DOHH2 (cell line): ENCODE data around the gene GINS3.
A peak's percentile ranks its signal among the peaks of the same experiment; 100 is the strongest.

ENCODE experiments used
- H3F3A ChIP-seq: fragments of 200-600 bp; sonication (generic), shearing (Covaris generic); 2 replicates; pipeline ENCODE4 v1.6.0; 2016; ENCODE audit warnings: antibody characterized with exemption, mild to moderate bottlenecking; ENCODE audit not compliant: control insufficient read depth, insufficient read depth
- H3K27ac ChIP-seq: fragments of 200-600 bp; sonication (generic); 2 replicates; pipeline ENCODE4 v1.5.1; 2014; ENCODE audit warnings: low read depth, mild to moderate bottlenecking, low read length, moderate library complexity
- H3K27me3 ChIP-seq: fragments of 200-600 bp; sonication (generic); 2 replicates; pipeline ENCODE4 v1.6.1; 2014; ENCODE audit warnings: mild to moderate bottlenecking, low read length, mixed read lengths; ENCODE audit not compliant: control insufficient read depth
- H3K36me3 ChIP-seq: fragments of 200-600 bp; sonication (generic); 2 replicates; pipeline ENCODE4 v1.6.1; 2014; ENCODE audit warnings: mild to moderate bottlenecking, low read length, moderate library complexity, mixed read lengths; ENCODE audit not compliant: control insufficient read depth
- H3K4me1 ChIP-seq: fragments of 200-600 bp; sonication (generic); 2 replicates; pipeline ENCODE4 v1.6.1; 2014; ENCODE audit warnings: mild to moderate bottlenecking, low read length, mixed read lengths; ENCODE audit not compliant: control insufficient read depth
- H3K4me2 ChIP-seq: fragments of 200-600 bp; sonication (generic); 2 replicates; pipeline ENCODE4 v1.6.0; 2014; ENCODE audit warnings: mild to moderate bottlenecking, low read length, moderate library complexity
- H3K4me3 ChIP-seq: fragments of 200-600 bp; sonication (generic); 2 replicates; pipeline ENCODE4 v1.5.1; 2014; ENCODE audit warnings: mild to moderate bottlenecking, low read length, mixed read lengths
- H3K79me2 ChIP-seq: fragments of 200-600 bp; sonication (generic); 2 replicates; pipeline ENCODE4 v1.6.1; 2014; ENCODE audit warnings: mild to moderate bottlenecking, low read length, mixed read lengths; ENCODE audit not compliant: control insufficient read depth
- H3K9me2 ChIP-seq: fragments of 200-600 bp; sonication (generic); replicated peaks from 2 replicates; pipeline ENCODE4 v1.6.1; 2014; ENCODE audit warnings: mild to moderate bottlenecking, low read length, mixed read lengths; ENCODE audit not compliant: control insufficient read depth
- H3K9me3 ChIP-seq: fragments of 200-600 bp; sonication (generic); 2 replicates; pipeline ENCODE4 v1.6.1; 2014; ENCODE audit warnings: antibody characterized with exemption, low read length, mixed read lengths; ENCODE audit not compliant: control insufficient read depth, insufficient read depth
- H4K20me1 ChIP-seq: fragments of 200-600 bp; sonication (generic); 2 replicates; pipeline ENCODE4 v1.6.0; 2014; ENCODE audit warnings: low read depth, mild to moderate bottlenecking, antibody characterized with exemption, low read length, moderate library complexity; ENCODE audit not compliant: control insufficient read depth, insufficient read depth
- CTCF ChIP-seq: fragments of 200-600 bp; sonication (generic); IDR thresholded peaks from one replicate; pipeline ENCODE4 v1.5.1; 2014; ENCODE audit warnings: antibody characterized with exemption, mild to moderate bottlenecking, low read depth, low read length; ENCODE audit not compliant: poor library complexity, severe bottlenecking
- EZH2phosphoT487 ChIP-seq: fragments of 200-600 bp; sonication (generic); IDR thresholded peaks from 2 replicates; pipeline ENCODE4 v1.6.1; 2017; ENCODE audit warnings: borderline replicate concordance, mild to moderate bottlenecking, antibody characterized with exemption, low read length, moderate library complexity, mixed read lengths

Gene GINS3

GRCh38 chr16:58371841-58372240 lies 20.4 kb upstream of the GINS3 start:
- TF ChIP-seq EZH2phosphoT487: no peak
- no peak for TF ChIP-seq CTCF

GRCh38 chr16:58375386-58375785 lies 16.9 kb upstream of the GINS3 start:
- H3F3A ChIP-seq: no peaks in the 10 kb centered on the region
- H3K9me2 ChIP-seq: no peaks in the 10 kb centered on the region
- no peaks in the 10 kb centered on the region for H3K9me3 ChIP-seq
- TF ChIP-seq EZH2phosphoT487 (no peak), CTCF (no peak)
- H4K20me1 ChIP-seq: no peaks in the 10 kb centered on the region
- no peaks in the 10 kb centered on the region for H3K36me3 ChIP-seq
- peaks cover 22% of the 10 kb centered on the region for H3K4me1 ChIP-seq
- H3K79me2 ChIP-seq: no peaks in the 10 kb centered on the region
- no peak overlapping the region for H3K4me2 ChIP-seq
- no peak overlapping the region for H3K4me3 ChIP-seq
- H3K27me3 ChIP-seq: no peaks in the 10 kb centered on the region
- no peak overlapping the region for H3K27ac ChIP-seq

More at GRCh38 chr16:58371841-58372240, 20.4 kb upstream of the GINS3 start:
- H3K79me2 ChIP-seq: no peaks in the 10 kb centered on the region
- H4K20me1 ChIP-seq: no peaks in the 10 kb centered on the region
- peaks cover 13% of the 10 kb centered on the region for H3K4me1 ChIP-seq
- peaks cover 17% of the 10 kb centered on the region for H3K27me3 ChIP-seq
- H3K9me2 ChIP-seq: no peaks in the 10 kb centered on the region
- H3K36me3 ChIP-seq: no peaks in the 10 kb centered on the region
- H3K9me3 ChIP-seq: no peaks in the 10 kb centered on the region
- no peaks in the 10 kb centered on the region for H3F3A ChIP-seq
- H3K27ac ChIP-seq: no peak overlapping the region
- H3K4me2 ChIP-seq: peak overlapping the region; percentile 31
- H3K4me3 ChIP-seq: peak overlapping the region; percentile 8; the same call in 1 of the 2 replicates

GRCh38 chr16:58377932-58378331 lies 14.3 kb upstream of the GINS3 start:
- Histone ChIP-seq H3F3A (no peaks in the 10 kb centered on the region), H3K27me3 (no peaks in the 10 kb centered on the region), H3K4me1 (peaks cover 10% of the 10 kb centered on the region), H3K27ac (no peak overlapping the region), H4K20me1 (no peaks in the 10 kb centered on the region), H3K4me3 (no peak overlapping the region), H3K36me3 (no peaks in the 10 kb centered on the region), H3K9me3 (no peaks in the 10 kb centered on the region), H3K79me2 (no peaks in the 10 kb centered on the region), H3K9me2 (no peaks in the 10 kb centered on the region), H3K4me2 (no peak overlapping the region)
- TF ChIP-seq EZH2phosphoT487: no peak
- TF ChIP-seq CTCF: no peak
